ENCODE measurements around the gene SCD.

SCD gene

DNA sequence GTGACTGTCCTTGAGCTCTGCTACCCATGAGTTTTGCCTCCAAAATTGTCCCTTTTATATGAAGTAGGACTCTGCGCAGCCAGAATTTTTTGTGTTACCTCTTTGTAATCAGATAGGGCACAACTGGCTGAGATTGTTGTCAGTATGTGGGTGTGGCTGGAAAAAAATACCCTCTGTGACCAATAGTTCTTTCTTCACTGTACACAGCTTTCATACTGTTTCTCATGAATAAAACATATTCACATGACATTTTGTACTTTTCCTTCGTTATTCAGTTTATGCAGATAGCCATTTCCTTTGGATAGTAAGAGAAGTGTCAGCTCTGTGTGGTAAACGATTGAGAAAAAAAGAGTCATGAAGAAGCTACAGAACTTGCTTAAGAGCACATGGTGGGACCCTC lies 66.1 kb downstream of the SCD start:
- TF ChIP-seq SIN3A (IDR thresholded peaks at IDR 0.05; ENCODE audit: borderline replicate concordance, insufficient read depth, low read length), result no peak
